Measurements from ENCODE around the gene CD40. TPM values are rescaled to one million over a fixed set of nuclear protein-coding genes. Genes with fewer than 3 reads are reported as not detected.

Gene CD40
- total and polyA plus RNA-seq, 2 of the 4 experiments (the other 2 are of a cell fraction): 0.36 to 0.92 TPM

GRCh38 chr20:46108435-46108841 lies 9.7 kb upstream of the CD40 start:
- in situ Hi-C loops (cut with MboI; ENCODE audit: low sequenced_read_pairs): no loop called here
- Histone ChIP-seq H2BK20ac (ENCODE audit: low read depth, low read length) (no peak overlapping the region), H3K4me3 (ENCODE audit: insufficient read depth, low read depth, low read length) (no peak overlapping the region), H3K18ac (ENCODE audit: low read depth, low read length) (no peak overlapping the region), H2BK120ac (ENCODE audit: low read depth, low read length) (no peak overlapping the region), H3K27ac (ENCODE audit: insufficient read depth, low read length) (no peak overlapping the region), H3K9ac (ENCODE audit: low read depth, low read length) (no peak overlapping the region), H2BK15ac (ENCODE audit: low read depth, low read length) (no peak overlapping the region), H3K9me3 (ENCODE audit: control insufficient read depth, insufficient read depth, low read length) (peaks cover 3% of the 10 kb centered on the region; the same call in 1 of the 2 replicates), H4K5ac (ENCODE audit: low read depth, low read length) (no peak overlapping the region), H2BK5ac (ENCODE audit: low read depth, low read length, poor library complexity, severe bottlenecking) (no peak overlapping the region), H2AFZ (replicated peaks; ENCODE audit: low read length, poor library complexity) (no peak overlapping the region), H3K4me1 (ENCODE audit: control insufficient read depth, insufficient read depth, low read length) (no peaks in the 10 kb centered on the region), H4K20me1 (ENCODE audit: insufficient read depth, low read length) (no peaks in the 10 kb centered on the region), H3K14ac (replicated peaks; ENCODE audit: low read depth, low read length) (no peak overlapping the region), H3K4ac (ENCODE audit: low read depth, low read length) (no peak overlapping the region), H3K9me1 (ENCODE audit: insufficient read depth, low read length) (no peaks in the 10 kb centered on the region), H3K23ac (ENCODE audit: low read depth, low read length) (no peak overlapping the region), H4K91ac (ENCODE audit: insufficient read depth, low read depth, low read length) (no peak overlapping the region), H3K27me3 (ENCODE audit: control insufficient read depth, insufficient read depth, low read length) (peaks cover 23% of the 10 kb centered on the region), H3K36me3 (ENCODE audit: control insufficient read depth, insufficient read depth, low read length) (no peaks in the 10 kb centered on the region), H2AK9ac (replicated peaks; ENCODE audit: low read depth, low read length, poor library complexity) (no peak overlapping the region), H2AK5ac (ENCODE audit: low read depth, low read length) (no peak overlapping the region), H3K4me2 (ENCODE audit: low read depth, low read length) (no peak overlapping the region), H3K56ac (ENCODE audit: extremely low read depth, insufficient read depth, low read length) (no peak overlapping the region), H4K8ac (ENCODE audit: low read depth in 2 of 2, low read length in 2 of 2) (no peak overlapping the region), H3K79me1 (ENCODE audit: low read depth in 1 of 2, low read length in 2 of 2) (no peaks in the 10 kb centered on the region)
- TF ChIP-seq FOS (IDR thresholded peaks at IDR 0.05; ENCODE audit: low read depth, low read length): no peak
- TF ChIP-seq CEBPB (IDR thresholded peaks at IDR 0.05; ENCODE audit: low read depth, low read length): no peak
- POLR2A ChIA-PET (ENCODE audit: unreplicated experiment): no interaction called here
- CTCF ChIA-PET: no interaction called here
- dilution Hi-C loops (cut with HindIII; ENCODE audit: low sequenced_read_pairs, unreplicated experiment): no loop called here
- 40% methylated on average over 1 of the region's 5 CpGs; no CpG with 5 or more reads in 1 of the 2 experiments for WGBS, 2 experiments (ENCODE audit: extremely low coverage in 2 of 2, insufficient read length in 1 of 2)
- no TSS peak for BruUV-seq (replicated peaks)
- no peak for ATAC-seq (ENCODE audit: low read depth)
- intact Hi-C loops (cut with micrococcal nuclease): no loop called here
- no peak for DNase-seq

Data from IMR-90 (cell line).